ENCODE measurements around the gene RBBP8NL.

DNA sequence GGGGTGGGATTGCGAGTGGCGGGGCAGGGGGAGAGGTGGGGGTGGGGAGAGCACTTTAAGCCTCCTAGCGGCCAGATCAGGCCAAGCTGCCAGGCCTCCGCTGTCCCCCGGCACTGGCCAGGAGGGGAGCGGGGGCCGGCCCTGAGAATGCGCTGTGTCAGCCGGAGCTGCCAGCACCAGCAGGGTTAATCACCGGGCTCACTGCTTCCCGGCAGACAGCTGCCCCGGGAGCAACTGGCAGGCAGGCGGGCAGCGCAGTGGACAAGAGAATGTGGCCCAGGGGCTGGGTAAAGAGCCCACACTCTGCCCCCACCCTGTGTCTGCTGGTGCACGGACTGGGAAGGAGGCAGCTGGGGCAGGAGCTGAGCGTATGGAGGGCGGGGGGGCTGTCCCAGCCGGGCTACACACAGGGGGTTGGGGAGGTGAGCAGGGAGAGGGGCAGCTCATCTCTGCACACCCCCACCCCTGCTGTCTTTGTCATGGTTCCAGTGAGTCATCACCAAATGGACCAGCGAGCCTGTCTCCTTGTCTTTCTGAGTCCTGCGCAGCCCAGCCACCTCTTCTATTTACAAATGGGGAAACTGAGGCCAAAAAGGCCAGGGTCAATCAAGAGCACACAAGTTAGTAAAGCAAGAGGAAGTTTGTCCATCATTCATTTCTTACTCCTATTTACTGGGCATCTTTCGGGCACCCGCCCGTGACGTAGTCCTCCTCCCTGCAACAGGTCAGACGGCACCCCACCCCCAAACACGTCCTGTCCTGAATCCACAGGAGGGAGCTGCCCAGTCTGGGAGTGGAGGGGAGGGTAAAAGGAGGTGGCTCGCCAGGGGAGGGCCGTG is 58.1 kb downstream of the RBBP8NL start:
- TF ChIP-seq MAFK (IDR thresholded peaks at IDR 0.05; ENCODE audit: low read depth, low read length) (peak; percentile 58; the same call in 1 of the 2 replicates), EGR1 (IDR thresholded peaks at IDR 0.05; ENCODE audit: borderline replicate concordance, low read depth, low read length) (no peak), FOSL1 (IDR thresholded peaks at IDR 0.05; ENCODE audit: insufficient read depth, low read depth, low read length) (no peak), POLR2A (IDR thresholded peaks at IDR 0.05; ENCODE audit: control extremely low read depth in 1 of 2, low read depth in 2 of 2, low read length in 2 of 2) (peak in 1 of 2 experiments; percentile 30; a peak in 1 of 3 replicates), EP300 (IDR thresholded peaks at IDR 0.05; ENCODE audit: borderline replicate concordance in 1 of 2, low read depth in 2 of 2, low read length in 2 of 2) (no peak), EZH2 (IDR thresholded peaks at IDR 0.05; ENCODE audit: low read depth, low read length, severe bottlenecking) (no peak), NANOG (IDR thresholded peaks at IDR 0.05; ENCODE audit: insufficient read depth, low read depth, low read length, poor library complexity, severe bottlenecking) (no peak), POLR2AphosphoS5 (IDR thresholded peaks at IDR 0.05; ENCODE audit: low read depth, low read length) (no peak), TEAD4 (IDR thresholded peaks at IDR 0.05; ENCODE audit: low read depth, low read length) (no peak), YY1 (IDR thresholded peaks at IDR 0.05; ENCODE audit: low read depth, low read length) (no peak)
- TF ChIP-seq, protein P1, sequence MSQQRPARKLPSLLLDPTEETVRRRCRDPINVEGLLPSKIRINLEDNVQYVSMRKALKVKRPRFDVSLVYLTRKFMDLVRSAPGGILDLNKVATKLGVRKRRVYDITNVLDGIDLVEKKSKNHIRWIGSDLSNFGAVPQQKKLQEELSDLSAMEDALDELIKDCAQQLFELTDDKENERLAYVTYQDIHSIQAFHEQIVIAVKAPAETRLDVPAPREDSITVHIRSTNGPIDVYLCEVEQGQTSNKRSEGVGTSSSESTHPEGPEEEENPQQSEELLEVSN (IDR thresholded peaks at IDR 0.05), result no peak
- TF ChIP-seq, protein P2, sequence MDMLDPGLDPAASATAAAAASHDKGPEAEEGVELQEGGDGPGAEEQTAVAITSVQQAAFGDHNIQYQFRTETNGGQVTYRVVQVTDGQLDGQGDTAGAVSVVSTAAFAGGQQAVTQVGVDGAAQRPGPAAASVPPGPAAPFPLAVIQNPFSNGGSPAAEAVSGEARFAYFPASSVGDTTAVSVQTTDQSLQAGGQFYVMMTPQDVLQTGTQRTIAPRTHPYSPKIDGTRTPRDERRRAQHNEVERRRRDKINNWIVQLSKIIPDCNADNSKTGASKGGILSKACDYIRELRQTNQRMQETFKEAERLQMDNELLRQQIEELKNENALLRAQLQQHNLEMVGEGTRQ (IDR thresholded peaks at IDR 0.05; ENCODE audit: low read length), result no peak
- TF ChIP-seq, protein P3, sequence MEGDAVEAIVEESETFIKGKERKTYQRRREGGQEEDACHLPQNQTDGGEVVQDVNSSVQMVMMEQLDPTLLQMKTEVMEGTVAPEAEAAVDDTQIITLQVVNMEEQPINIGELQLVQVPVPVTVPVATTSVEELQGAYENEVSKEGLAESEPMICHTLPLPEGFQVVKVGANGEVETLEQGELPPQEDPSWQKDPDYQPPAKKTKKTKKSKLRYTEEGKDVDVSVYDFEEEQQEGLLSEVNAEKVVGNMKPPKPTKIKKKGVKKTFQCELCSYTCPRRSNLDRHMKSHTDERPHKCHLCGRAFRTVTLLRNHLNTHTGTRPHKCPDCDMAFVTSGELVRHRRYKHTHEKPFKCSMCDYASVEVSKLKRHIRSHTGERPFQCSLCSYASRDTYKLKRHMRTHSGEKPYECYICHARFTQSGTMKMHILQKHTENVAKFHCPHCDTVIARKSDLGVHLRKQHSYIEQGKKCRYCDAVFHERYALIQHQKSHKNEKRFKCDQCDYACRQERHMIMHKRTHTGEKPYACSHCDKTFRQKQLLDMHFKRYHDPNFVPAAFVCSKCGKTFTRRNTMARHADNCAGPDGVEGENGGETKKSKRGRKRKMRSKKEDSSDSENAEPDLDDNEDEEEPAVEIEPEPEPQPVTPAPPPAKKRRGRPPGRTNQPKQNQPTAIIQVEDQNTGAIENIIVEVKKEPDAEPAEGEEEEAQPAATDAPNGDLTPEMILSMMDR (IDR thresholded peaks at IDR 0.05; ENCODE audit: control extremely low read depth in 1 of 3, insufficient read depth in 1 of 3, low read depth in 1 of 3, low read length in 3 of 3), result peak; percentile 48 to 52 (median 48)

Measured in H1 (cell line).